ENCODE measurements around the gene MT4.

Gene MT4

GRCh38 chr16:56564793-56565477 lies at the start of gene MT4:
MT4 (plus strand) TSS chr16:56565073; CDS start chr16:56565129, 56 bp downstream.
- DNase-seq, result no peak

GRCh38 chr16:56515665-56516064 lies 49.2 kb upstream of the MT4 start:
- no peak for DNase-seq

- DNase-seq, result no peak
Observed at GRCh38 chr16:56517206-56517605, 47.7 kb upstream of the MT4 start.

- no peak for DNase-seq
Observed at GRCh38 chr16:56518425-56518824, 46.4 kb upstream of the MT4 start.

GRCh38 chr16:56519459-56520250 lies 45.2 kb upstream of the MT4 start, which contains the start of gene BBS2:
BBS2 (minus strand) TSS chr16:56520024; CDS start chr16:56519862, 162 bp downstream.
- peak; percentile 67 to 82 for DNase-seq

GRCh38 chr16:56520251-56520577 lies 44.7 kb upstream of the MT4 start:
- no peak for DNase-seq

- no peak for DNase-seq
Observed at GRCh38 chr16:56525236-56525635, 39.6 kb upstream of the MT4 start.

GRCh38 chr16:56530872-56531271 lies 34.0 kb upstream of the MT4 start:
- DNase-seq, result no peak

- DNase-seq, result no peak
Observed at GRCh38 chr16:56532714-56533113, 32.2 kb upstream of the MT4 start.

GRCh38 chr16:56534847-56535383 lies 30.0 kb upstream of the MT4 start:
- no peak for DNase-seq

GRCh38 chr16:56538331-56538730 lies 26.5 kb upstream of the MT4 start:
- DNase-seq, result no peak

GRCh38 chr16:56539656-56540055 lies 25.2 kb upstream of the MT4 start:
- DNase-seq, result no peak

GRCh38 chr16:56542039-56542438 lies 22.8 kb upstream of the MT4 start:
- DNase-seq, result no peak

- DNase-seq, result peak in 1 of 2 experiments; percentile 1
Observed at GRCh38 chr16:56547120-56547948, 17.5 kb upstream of the MT4 start.

- no peak for DNase-seq
Observed at GRCh38 chr16:56547949-56548567, 16.8 kb upstream of the MT4 start.

- no peak for DNase-seq
Observed at GRCh38 chr16:56549161-56549560, 15.7 kb upstream of the MT4 start.

GRCh38 chr16:56549744-56550385 lies 15.0 kb upstream of the MT4 start:
- DNase-seq, result no peak

- no peak for DNase-seq
Observed at GRCh38 chr16:56551796-56552738, 12.8 kb upstream of the MT4 start.

- no peak for DNase-seq
Observed at GRCh38 chr16:56554441-56554840, 10.4 kb upstream of the MT4 start.

- DNase-seq, result peak; percentile 82 to 95
Observed at GRCh38 chr16:56558024-56558747, 6.7 kb upstream of the MT4 start.

All from NCI-H2081 (cell line).